ENCODE results near the gene NPAS3. TPM values are rescaled to one million over a fixed set of nuclear protein-coding genes. Genes with fewer than 3 reads are reported as not detected.

The NPAS3 gene
- total and polyA plus RNA-seq, 4 experiments from 2014 or later, result not detected

DNA sequence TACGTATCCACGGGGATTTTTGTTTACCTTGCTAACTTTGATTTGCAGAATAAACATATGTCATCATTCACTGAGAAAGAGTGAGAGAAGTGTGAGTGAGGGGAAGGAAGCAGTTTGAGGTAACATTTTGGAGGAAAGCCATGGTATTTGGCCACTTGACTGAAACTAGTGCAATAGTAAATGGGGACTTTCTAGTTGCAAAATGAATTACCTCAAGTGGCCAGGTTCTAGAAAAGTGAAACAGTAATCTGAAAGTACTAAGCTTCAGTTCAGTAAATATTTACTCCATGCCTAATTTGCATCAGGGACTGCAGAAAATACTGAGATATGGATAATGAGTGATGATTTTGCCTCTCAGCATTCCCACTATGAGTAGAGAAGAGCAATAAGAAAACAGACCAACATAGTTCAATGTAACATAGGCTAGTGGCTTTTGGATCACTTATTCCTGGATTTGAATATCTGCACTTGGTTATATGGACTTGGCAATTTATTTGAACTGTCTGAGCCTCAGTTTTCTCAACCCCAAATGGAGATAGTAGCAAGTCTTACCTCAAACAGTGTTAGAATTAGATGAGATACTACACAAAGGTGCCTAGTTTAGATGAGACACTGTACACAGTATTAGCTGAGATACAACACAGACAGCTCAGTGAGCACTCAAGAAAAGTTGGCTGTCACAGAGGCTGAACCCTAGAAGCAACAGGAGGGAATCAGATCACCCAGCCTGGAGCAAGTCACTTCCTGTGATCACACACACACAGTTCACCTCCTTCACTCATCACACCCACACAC is 439.1 kb downstream of the NPAS3 start:
- H3K4me3 ChIP-seq (ENCODE audit: low read length in 2 of 2), result no peak overlapping the region
- no peak overlapping the region for H3K4me3 Mint-ChIP-seq
- no peaks in the 10 kb centered on the region for H3K36me3 Mint-ChIP-seq
- H3K4me1 Mint-ChIP-seq, result no peaks in the 10 kb centered on the region
- H3K27me3 Mint-ChIP-seq, result no peaks in the 10 kb centered on the region
- no peak for DNase-seq
- H3K9me3 Mint-ChIP-seq, result peaks cover 0 to 2% (median 0%) of the 10 kb centered on the region in 8 donors
- ChIA-PET CTCF (ENCODE audit: partially characterized antibody) (no interaction called here), POLR2A (ENCODE audit: partially characterized antibody) (no interaction called here)
- no peaks in the 10 kb centered on the region for H3K36me3 ChIP-seq (ENCODE audit: insufficient read depth, low read length)
- no peaks in the 10 kb centered on the region for H3K27me3 ChIP-seq (ENCODE audit: insufficient read depth, low read length)
- H3K27ac ChIP-seq (ENCODE audit: low read depth, low read length), result no peak overlapping the region
- intact Hi-C loops (cut with micrococcal nuclease), result no loop called here
- no peak overlapping the region for H3K27ac Mint-ChIP-seq
- no peaks in the 10 kb centered on the region for H3K4me1 ChIP-seq (ENCODE audit: insufficient read depth, low read length)
- no peaks in the 10 kb centered on the region for H3K9me3 ChIP-seq (ENCODE audit: control insufficient read depth in 1 of 2, low read length in 2 of 2)

DNA sequence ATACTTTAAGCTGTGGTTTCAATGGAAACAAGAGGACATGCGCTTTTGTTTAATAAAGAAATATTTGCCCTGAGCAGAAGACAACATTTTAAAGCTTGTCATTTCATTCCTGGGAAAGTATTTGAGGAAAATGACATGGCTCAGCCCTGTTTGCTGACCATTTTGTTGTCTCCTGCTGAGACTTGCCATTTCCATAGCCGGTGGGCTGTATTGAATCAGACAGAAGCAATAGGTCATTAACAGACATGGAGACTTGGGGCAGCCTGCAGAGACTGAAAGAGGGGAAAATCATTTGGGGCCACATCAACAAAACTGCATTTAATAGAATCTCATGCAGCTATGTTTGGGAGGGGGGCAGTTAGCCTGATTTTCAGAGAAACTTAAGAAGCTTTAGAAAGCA is 443.0 kb downstream of the NPAS3 start:
- Mint-ChIP-seq H3K27me3 (no peaks in the 10 kb centered on the region), H3K4me3 (no peak overlapping the region), H3K27ac (no peak overlapping the region), H3K9me3 (peaks cover 0 to 2% (median 0%) of the 10 kb centered on the region in 8 donors), H3K4me1 (no peaks in the 10 kb centered on the region), H3K36me3 (no peaks in the 10 kb centered on the region)
- Histone ChIP-seq H3K36me3 (ENCODE audit: insufficient read depth, low read length) (no peaks in the 10 kb centered on the region), H3K4me1 (ENCODE audit: insufficient read depth, low read length) (no peaks in the 10 kb centered on the region), H3K9me3 (ENCODE audit: control insufficient read depth in 1 of 2, low read length in 2 of 2) (no peaks in the 10 kb centered on the region), H3K27me3 (ENCODE audit: insufficient read depth, low read length) (no peaks in the 10 kb centered on the region), H3K4me3 (ENCODE audit: low read length in 2 of 2) (no peak overlapping the region), H3K27ac (ENCODE audit: low read depth, low read length) (no peak overlapping the region)
- ChIA-PET CTCF (ENCODE audit: partially characterized antibody) (no interaction called here), POLR2A (ENCODE audit: partially characterized antibody) (no interaction called here)
- DNase-seq, result no peak
- intact Hi-C loops (cut with micrococcal nuclease), result no loop called here

DNA sequence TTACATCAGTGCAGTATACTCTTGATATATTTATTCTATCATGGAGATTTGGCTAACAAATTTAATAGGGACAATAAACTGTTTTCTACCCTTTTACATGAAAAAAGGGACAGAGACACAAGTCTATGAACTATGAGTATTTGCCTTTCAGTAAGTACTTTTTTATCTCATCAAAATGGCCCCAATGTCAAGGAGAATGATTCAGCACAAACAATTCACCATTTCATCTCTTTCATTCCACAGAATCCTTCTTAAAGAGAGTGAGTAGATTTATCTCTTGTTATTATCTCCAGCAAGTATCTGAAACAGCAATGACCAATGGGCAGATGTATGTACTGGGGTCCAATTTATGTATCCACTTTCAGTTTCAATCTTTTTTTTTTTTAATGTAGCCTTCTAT is 447.5 kb downstream of the NPAS3 start:
- POLR2A ChIA-PET (ENCODE audit: partially characterized antibody), result no interaction called here
- Histone ChIP-seq H3K36me3 (ENCODE audit: insufficient read depth, low read length) (no peaks in the 10 kb centered on the region), H3K4me1 (ENCODE audit: insufficient read depth, low read length) (no peaks in the 10 kb centered on the region), H3K27me3 (ENCODE audit: insufficient read depth, low read length) (no peaks in the 10 kb centered on the region), H3K4me3 (ENCODE audit: low read length in 2 of 2) (no peak overlapping the region), H3K27ac (ENCODE audit: low read depth, low read length) (no peak overlapping the region), H3K9me3 (ENCODE audit: control insufficient read depth in 1 of 2, low read length in 2 of 2) (no peaks in the 10 kb centered on the region)
- H3K27ac Mint-ChIP-seq, result no peak overlapping the region
- no peaks in the 10 kb centered on the region for H3K27me3 Mint-ChIP-seq
- CTCF ChIA-PET (ENCODE audit: partially characterized antibody), result no interaction called here
- H3K4me1 Mint-ChIP-seq, result no peaks in the 10 kb centered on the region
- H3K4me3 Mint-ChIP-seq, result no peak overlapping the region
- H3K36me3 Mint-ChIP-seq, result no peaks in the 10 kb centered on the region
- H3K9me3 Mint-ChIP-seq, result peaks cover 0 to 2% (median 0%) of the 10 kb centered on the region in 8 donors
- intact Hi-C loops (cut with micrococcal nuclease), result no loop called here
- no peak for DNase-seq

DNA sequence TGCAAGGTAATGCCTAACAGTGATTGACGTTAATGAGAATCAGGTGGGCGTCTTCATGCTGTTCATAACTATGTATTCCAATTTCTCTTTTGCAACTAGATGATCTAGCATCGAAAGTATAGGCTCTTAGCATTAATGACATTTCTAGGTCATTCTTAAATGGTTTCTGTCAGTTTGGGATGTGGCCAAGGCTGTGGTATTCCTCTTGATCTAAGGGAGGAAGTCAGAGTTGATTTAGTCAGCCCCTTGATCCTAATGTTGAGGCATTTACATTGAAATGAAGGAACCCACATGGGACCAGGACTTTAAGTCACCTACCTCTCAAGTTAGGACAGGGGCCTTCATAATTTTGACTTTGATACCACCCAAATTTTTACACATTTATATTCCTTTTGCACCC is 448.1 kb downstream of the NPAS3 start:
- CTCF ChIA-PET (ENCODE audit: partially characterized antibody), result interaction anchor here (0.6 kb wide), 1 partner anchor 12 kb away, joined by 3 read pairs; no protein-coding TSS in a partner anchor
- no peaks in the 10 kb centered on the region for H3K4me1 ChIP-seq (ENCODE audit: insufficient read depth, low read length)
- Mint-ChIP-seq H3K4me1 (no peaks in the 10 kb centered on the region), H3K36me3 (no peaks in the 10 kb centered on the region), H3K27ac (no peak overlapping the region), H3K4me3 (no peak overlapping the region), H3K27me3 (no peaks in the 10 kb centered on the region), H3K9me3 (peaks cover 0 to 2% (median 0%) of the 10 kb centered on the region in 8 donors)
- no peaks in the 10 kb centered on the region for H3K27me3 ChIP-seq (ENCODE audit: insufficient read depth, low read length)
- no peaks in the 10 kb centered on the region for H3K9me3 ChIP-seq (ENCODE audit: control insufficient read depth in 1 of 2, low read length in 2 of 2)
- intact Hi-C loops (cut with micrococcal nuclease), result no loop called here
- no peak for DNase-seq
- POLR2A ChIA-PET (ENCODE audit: partially characterized antibody), result no interaction called here
- H3K4me3 ChIP-seq (ENCODE audit: low read length in 2 of 2), result no peak overlapping the region
- H3K36me3 ChIP-seq (ENCODE audit: insufficient read depth, low read length), result no peaks in the 10 kb centered on the region
- no peak overlapping the region for H3K27ac ChIP-seq (ENCODE audit: low read depth, low read length)

DNA sequence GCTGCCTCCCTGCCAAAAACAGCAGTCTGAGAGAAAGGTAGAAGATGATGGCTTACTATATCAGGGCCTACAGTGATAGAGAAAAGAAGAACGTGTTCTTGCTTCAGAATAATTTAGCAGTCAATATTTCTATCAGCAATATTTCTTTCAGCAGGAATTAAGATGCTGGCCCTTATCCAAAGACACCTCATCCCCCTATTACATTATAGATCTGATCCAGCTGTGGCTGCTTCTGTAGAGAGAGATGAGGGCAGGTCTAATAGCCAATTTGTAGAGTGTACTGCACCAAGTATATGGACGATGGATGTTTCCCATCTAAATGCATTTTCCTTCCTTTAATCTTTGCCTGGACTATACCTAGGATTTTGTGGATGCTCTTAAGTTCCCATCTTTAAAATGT is 451.7 kb downstream of the NPAS3 start:
- no peaks in the 10 kb centered on the region for H3K36me3 ChIP-seq (ENCODE audit: insufficient read depth, low read length)
- CTCF ChIA-PET (ENCODE audit: partially characterized antibody), result no interaction called here
- H3K4me1 Mint-ChIP-seq, result no peaks in the 10 kb centered on the region

DNA sequence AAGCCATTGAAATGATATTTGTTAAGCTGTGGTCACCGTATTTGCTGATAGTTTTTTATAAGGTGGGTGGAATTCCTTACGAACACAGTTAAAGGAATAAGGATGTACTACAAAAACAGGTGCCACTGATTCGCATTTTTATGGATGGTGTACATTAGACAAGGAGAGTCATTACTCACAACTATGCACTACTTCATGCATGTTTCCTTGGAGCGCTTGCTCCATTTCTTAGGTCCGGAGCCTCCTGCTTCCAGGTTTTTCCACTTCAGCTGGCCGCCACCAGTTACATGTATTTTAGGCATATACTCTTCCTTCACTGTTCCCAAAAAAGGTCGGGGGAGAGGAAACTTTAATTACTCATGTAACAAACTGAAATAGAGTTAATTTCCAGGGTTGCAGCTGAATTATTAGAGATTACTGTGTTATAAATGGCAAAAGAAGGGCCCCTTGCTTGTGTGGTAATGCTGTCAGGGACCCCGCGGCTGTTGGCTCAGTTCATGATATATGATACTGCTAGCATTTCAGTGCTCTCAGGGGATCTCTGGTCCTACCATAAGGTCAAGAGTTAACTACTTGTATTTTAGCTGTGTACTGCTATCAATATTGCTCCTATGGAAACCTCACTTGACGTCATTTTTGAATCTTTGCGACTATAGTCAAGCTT is 454.7 kb downstream of the NPAS3 start:
- H3K4me1 Mint-ChIP-seq, result no peaks in the 10 kb centered on the region
- CTCF ChIA-PET (ENCODE audit: partially characterized antibody), result no interaction called here
- no peak overlapping the region for H3K4me3 ChIP-seq (ENCODE audit: low read length in 2 of 2)
- no peak overlapping the region for H3K27ac Mint-ChIP-seq
- no peaks in the 10 kb centered on the region for H3K9me3 ChIP-seq (ENCODE audit: control insufficient read depth in 1 of 2, low read length in 2 of 2)
- intact Hi-C loops (cut with micrococcal nuclease), result no loop called here
- no peak for DNase-seq
- H3K36me3 Mint-ChIP-seq, result no peaks in the 10 kb centered on the region
- POLR2A ChIA-PET (ENCODE audit: partially characterized antibody), result no interaction called here
- no peak overlapping the region for H3K4me3 Mint-ChIP-seq
- H3K27me3 Mint-ChIP-seq, result no peaks in the 10 kb centered on the region
- no peaks in the 10 kb centered on the region for H3K4me1 ChIP-seq (ENCODE audit: insufficient read depth, low read length)
- H3K9me3 Mint-ChIP-seq, result peaks cover 0 to 2% (median 0%) of the 10 kb centered on the region in 8 donors
- H3K36me3 ChIP-seq (ENCODE audit: insufficient read depth, low read length), result no peaks in the 10 kb centered on the region
- no peak overlapping the region for H3K27ac ChIP-seq (ENCODE audit: low read depth, low read length)
- no peaks in the 10 kb centered on the region for H3K27me3 ChIP-seq (ENCODE audit: insufficient read depth, low read length)

More for the DNA sequence above, 451.7 kb downstream of the NPAS3 start:
- Histone ChIP-seq H3K27ac (ENCODE audit: low read depth, low read length) (no peak overlapping the region), H3K4me1 (ENCODE audit: insufficient read depth, low read length) (no peaks in the 10 kb centered on the region), H3K27me3 (ENCODE audit: insufficient read depth, low read length) (no peaks in the 10 kb centered on the region), H3K4me3 (ENCODE audit: low read length in 2 of 2) (no peak overlapping the region), H3K9me3 (ENCODE audit: control insufficient read depth in 1 of 2, low read length in 2 of 2) (no peaks in the 10 kb centered on the region)
- no peak for DNase-seq
- POLR2A ChIA-PET (ENCODE audit: partially characterized antibody), result no interaction called here
- H3K4me3 Mint-ChIP-seq, result no peak overlapping the region
- intact Hi-C loops (cut with micrococcal nuclease), result no loop called here
- no peaks in the 10 kb centered on the region for H3K36me3 Mint-ChIP-seq
- H3K9me3 Mint-ChIP-seq, result no peaks in the 10 kb centered on the region
- H3K27ac Mint-ChIP-seq, result no peak overlapping the region
- no peaks in the 10 kb centered on the region for H3K27me3 Mint-ChIP-seq

DNA sequence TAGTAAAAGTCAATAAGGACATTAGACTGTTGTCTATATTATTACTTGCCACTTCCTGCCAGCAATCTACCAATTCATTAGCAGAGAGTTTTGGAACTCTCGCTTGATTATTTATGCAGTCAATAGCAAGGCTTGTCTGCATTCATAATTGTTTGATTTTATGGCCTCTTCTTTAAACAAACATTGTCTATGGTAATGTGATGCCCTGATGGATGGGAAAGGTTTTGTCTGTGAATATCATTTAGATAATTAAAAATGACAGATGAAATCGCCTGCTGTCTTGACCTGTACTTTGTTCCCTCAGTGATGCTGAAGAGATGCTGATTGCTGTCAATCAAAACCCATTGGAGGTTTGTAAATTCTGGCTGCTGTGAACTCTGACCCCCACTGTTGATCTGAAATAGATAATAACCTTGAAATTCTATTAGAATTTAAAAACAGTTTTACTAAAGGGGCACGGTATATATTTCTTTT is 455.3 kb downstream of the NPAS3 start:
- Histone ChIP-seq H3K4me3 (ENCODE audit: low read length in 2 of 2) (no peak overlapping the region), H3K27ac (ENCODE audit: low read depth, low read length) (no peak overlapping the region), H3K4me1 (ENCODE audit: insufficient read depth, low read length) (no peaks in the 10 kb centered on the region), H3K27me3 (ENCODE audit: insufficient read depth, low read length) (no peaks in the 10 kb centered on the region), H3K9me3 (ENCODE audit: control insufficient read depth in 1 of 2, low read length in 2 of 2) (no peaks in the 10 kb centered on the region), H3K36me3 (ENCODE audit: insufficient read depth, low read length) (no peaks in the 10 kb centered on the region)
- H3K27me3 Mint-ChIP-seq, result no peaks in the 10 kb centered on the region
- no peak overlapping the region for H3K4me3 Mint-ChIP-seq
- POLR2A ChIA-PET (ENCODE audit: partially characterized antibody), result no interaction called here
- H3K36me3 Mint-ChIP-seq, result no peaks in the 10 kb centered on the region
- H3K27ac Mint-ChIP-seq, result no peak overlapping the region
- intact Hi-C loops (cut with micrococcal nuclease), result no loop called here
- H3K4me1 Mint-ChIP-seq, result no peaks in the 10 kb centered on the region
- H3K9me3 Mint-ChIP-seq, result peaks cover 0 to 2% (median 0%) of the 10 kb centered on the region in 8 donors
- CTCF ChIA-PET (ENCODE audit: partially characterized antibody), result no interaction called here
- DNase-seq, result no peak

All from CD4-positive, alpha-beta memory T cell (primary cell).